HepG2 (cell line): ENCODE measurements around the gene GLE1. TPM values are rescaled to one million over a fixed set of nuclear protein-coding genes. Genes with fewer than 3 reads are reported as not detected.

ENCODE experiments used
- E2F5 ChIP-seq: sonication (generic); formaldehyde crosslinking; conservative IDR thresholded peaks from 2 replicates; pipeline ENCODE4 v1.4.0; 2020; ENCODE audit warnings: missing genetic modification reagents
- FOSL2 ChIP-seq: sonication (generic); formaldehyde crosslinking; IDR thresholded peaks from 2 replicates; pipeline ENCODE4 v1.4.0; 2020; ENCODE audit warnings: missing genetic modification reagents
- HNF1A ChIP-seq, 2 experiments: sonication (generic) in 1 of 2; formaldehyde crosslinking in 1 of 2; IDR thresholded peaks; 2 replicates each; pipeline versions ENCODE4 v1.4.0 to v1.6.1; 2016 to 2020; ENCODE audit warnings: borderline replicate concordance in 1 of 2, low read depth in 1 of 2, mild to moderate bottlenecking in 1 of 2, missing genetic modification reagents in 1 of 2
- HNRNPLL ChIP-seq: fragments of 200-400 bp; formaldehyde crosslinking; IDR thresholded peaks from 2 replicates; pipeline ENCODE4 v1.6.1; 2017; ENCODE audit warnings: mild to moderate bottlenecking, low read depth, low read length; ENCODE audit not compliant: poor library complexity, severe bottlenecking
- MXI1 ChIP-seq: IDR thresholded peaks from 3 replicates; pipeline ENCODE4 v1.6.1; 2012; ENCODE audit warnings: low read depth, low read length, inconsistent platforms, borderline replicate concordance
- NR2F2 ChIP-seq: IDR thresholded peaks from 2 replicates; pipeline ENCODE4 v1.6.1; 2012; ENCODE audit warnings: low read depth, inconsistent platforms, borderline replicate concordance
- PCBP1 ChIP-seq: fragments of 200-400 bp; formaldehyde crosslinking; IDR thresholded peaks from 2 replicates; pipeline ENCODE4 v1.6.1; 2017; ENCODE audit warnings: mild to moderate bottlenecking, low read depth, low read length, borderline replicate concordance
- PITX1 ChIP-seq: sonication (generic); formaldehyde crosslinking; IDR thresholded peaks from 2 replicates; pipeline ENCODE4 v1.5.1; 2020; ENCODE audit warnings: mild to moderate bottlenecking, missing genetic modification reagents
- SKI ChIP-seq: fragments of 450-650 bp; IDR thresholded peaks from one replicate; pipeline ENCODE4 v1.6.1; 2018; ENCODE audit warnings: mild to moderate bottlenecking; ENCODE audit not compliant: partially characterized antibody
- SNAI1 ChIP-seq: sonication (generic); formaldehyde crosslinking; IDR thresholded peaks from 2 replicates; pipeline ENCODE4 v1.5.0; 2020; ENCODE audit warnings: mild to moderate bottlenecking, missing genetic modification reagents, borderline replicate concordance
- YEATS4 ChIP-seq: sonication (generic); formaldehyde crosslinking; IDR thresholded peaks from 2 replicates; pipeline ENCODE4 v1.4.0; 2020; ENCODE audit warnings: missing genetic modification reagents, borderline replicate concordance
- ZFY ChIP-seq: sonication (generic); formaldehyde crosslinking; IDR thresholded peaks from 2 replicates; pipeline ENCODE4 v1.4.0; 2020; ENCODE audit warnings: missing genetic modification reagents
- ZNF143 ChIP-seq: sonication (generic); formaldehyde crosslinking; IDR thresholded peaks from 2 replicates; pipeline ENCODE4 v1.4.0; 2020; ENCODE audit warnings: missing genetic modification reagents
- ZNF17 ChIP-seq: sonication (generic); formaldehyde crosslinking; IDR thresholded peaks from 2 replicates; pipeline ENCODE4 v1.5.0; 2020; ENCODE audit warnings: mild to moderate bottlenecking, missing genetic modification reagents
- ZNF224 ChIP-seq: sonication (generic); formaldehyde crosslinking; IDR thresholded peaks from 2 replicates; pipeline ENCODE4 v1.5.0; 2020; ENCODE audit warnings: mild to moderate bottlenecking, missing genetic modification reagents
- ZNF414 ChIP-seq: sonication (generic); formaldehyde crosslinking; IDR thresholded peaks from 2 replicates; pipeline ENCODE4 v1.5.0; 2020; ENCODE audit warnings: missing genetic modification reagents
- ZNF766 ChIP-seq: sonication (generic); formaldehyde crosslinking; IDR thresholded peaks from 2 replicates; pipeline ENCODE4 v1.5.0; 2020; ENCODE audit warnings: missing genetic modification reagents, borderline replicate concordance
- ZNF781 ChIP-seq: sonication (generic); formaldehyde crosslinking; IDR thresholded peaks from 2 replicates; pipeline ENCODE4 v1.5.1; 2020; ENCODE audit warnings: borderline replicate concordance, mild to moderate bottlenecking, missing genetic modification reagents; ENCODE audit errors: not compliant biosample characterization
- polyA plus RNA-seq, 8 experiments: library from polyadenylated mRNA; depleted of rRNA in 3 of 8; stranded (reverse) in 7 of 8; unstranded in 1 of 8; fragments of >200 nt; fragmentation: Illumina TruSeq in 4 of 8; extraction: Trizol in 4 of 8; gene quantifications; 2 replicates each; pipeline versions ENCODE4 v1.2.1 to v1.2.3, GENCODE V29; 2011 to 2016; ENCODE audit warnings: low read depth in 4 of 8, missing spikeins in 1 of 8, mixed read lengths in 1 of 8; ENCODE audit not compliant: insufficient read depth in 1 of 8
- total RNA-seq, 5 experiments: library from RNA; depleted of rRNA; stranded (reverse); fragments of >200 nt; fragmentation: Illumina TruSeq; extraction: Trizol; gene quantifications; 2 replicates each; pipeline ENCODE4 v1.2.3, GENCODE V29; 2016; ENCODE audit warnings: low read depth in 1 of 5
- TF ChIP-seq, protein P1 (sequence below): sonication (generic); formaldehyde crosslinking; IDR thresholded peaks from 2 replicates; pipeline ENCODE4 v1.4.0; 2020; ENCODE audit warnings: missing genetic modification reagents

The GLE1 gene
- total and polyA plus RNA-seq, 2 of the 13 experiments (the other 11 are each of a cell fraction or from before 2014, with no cell fraction given), result 14.7 to 28.8 TPM

GRCh38 chr9:128455849-128456612, 48.5 kb upstream of the GLE1 start, which contains the start of gene ODF2 (continued):
- TF ChIP-seq ZNF143 (CRISPR knock-in tag) (no peak), ZNF781 (CRISPR knock-in tag) (peak; percentile 3), ZNF224 (no peak), E2F5 (CRISPR knock-in tag) (peak; percentile 73; the same call in 1 of the 2 replicates), SKI (no peak), NR2F2 (peak; percentile 21; the same call in 1 of the 2 replicates), MXI1 (peak; percentile 97), SNAI1 (CRISPR knock-in tag) (no peak), YEATS4 (CRISPR knock-in tag) (peak; percentile 32; the same call in 1 of the 2 replicates), PCBP1 (0 out of 2 replicates have a peak, but pooled peaks have one; percentile 36), HNF1A (IDR thresholded peaks at IDR 0.05; ENCODE audit: low read depth) (no peak), HNF1A (CRISPR knock-in tag; IDR thresholded peaks at IDR 0.05; ENCODE audit: borderline replicate concordance) (peak; percentile 55; the same call in 1 of the 2 replicates), ZFY (peak; percentile 95), FOSL2 (peak; percentile 20; the same call in 1 of the 2 replicates), ZNF766 (peak; percentile 65; the same call in 1 of the 2 replicates), HNRNPLL (peak; percentile 71), ZNF17 (no peak), PITX1 (CRISPR knock-in tag) (no peak; the same call in 1 of the 2 replicates), ZNF414 (CRISPR knock-in tag) (no peak)
- TF ChIP-seq, protein P1, sequence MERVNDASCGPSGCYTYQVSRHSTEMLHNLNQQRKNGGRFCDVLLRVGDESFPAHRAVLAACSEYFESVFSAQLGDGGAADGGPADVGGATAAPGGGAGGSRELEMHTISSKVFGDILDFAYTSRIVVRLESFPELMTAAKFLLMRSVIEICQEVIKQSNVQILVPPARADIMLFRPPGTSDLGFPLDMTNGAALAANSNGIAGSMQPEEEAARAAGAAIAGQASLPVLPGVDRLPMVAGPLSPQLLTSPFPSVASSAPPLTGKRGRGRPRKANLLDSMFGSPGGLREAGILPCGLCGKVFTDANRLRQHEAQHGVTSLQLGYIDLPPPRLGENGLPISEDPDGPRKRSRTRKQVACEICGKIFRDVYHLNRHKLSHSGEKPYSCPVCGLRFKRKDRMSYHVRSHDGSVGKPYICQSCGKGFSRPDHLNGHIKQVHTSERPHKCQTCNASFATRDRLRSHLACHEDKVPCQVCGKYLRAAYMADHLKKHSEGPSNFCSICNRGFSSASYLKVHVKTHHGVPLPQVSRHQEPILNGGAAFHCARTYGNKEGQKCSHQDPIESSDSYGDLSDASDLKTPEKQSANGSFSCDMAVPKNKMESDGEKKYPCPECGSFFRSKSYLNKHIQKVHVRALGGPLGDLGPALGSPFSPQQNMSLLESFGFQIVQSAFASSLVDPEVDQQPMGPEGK, result peak; percentile 87
